Chondrocyte (in vitro differentiated cells): ENCODE data around the gene NUF2. TPM values are rescaled to one million over a fixed set of nuclear protein-coding genes. Genes with fewer than 3 reads are reported as not detected.
"Not testable (repeated sequence)": the region's sequence is repeated elsewhere in the genome, so short reads cannot be mapped to it uniquely, and the experiment has no call there.

Source experiments
- DNase-seq: peaks from one replicate; pipeline ENCODE4 v3.0.0; 2021; ENCODE audit warnings: mixed read lengths, low spot score
- H3K27ac Mint-ChIP-seq: one replicate; pipeline ENCODE4 v1.8.0; 2021; ENCODE audit warnings: mild to moderate bottlenecking, moderate library complexity, mixed read lengths; ENCODE audit not compliant: unreplicated experiment
- H3K27me3 Mint-ChIP-seq: 2 replicates; pipeline ENCODE4 v1.8.0; 2021; ENCODE audit warnings: low read depth, mixed read lengths
- H3K36me3 Mint-ChIP-seq: 2 replicates; pipeline ENCODE4 v1.8.0; 2021; ENCODE audit warnings: low read depth, mixed read lengths
- H3K4me1 Mint-ChIP-seq: 2 replicates; pipeline ENCODE4 v1.8.0; 2021; ENCODE audit warnings: low read depth, mild to moderate bottlenecking, mixed read lengths
- H3K4me3 Mint-ChIP-seq: one replicate; pipeline ENCODE4 v1.8.0; 2021; ENCODE audit warnings: mild to moderate bottlenecking, moderate library complexity, mixed read lengths; ENCODE audit not compliant: unreplicated experiment
- H3K9me3 Mint-ChIP-seq: 2 replicates; pipeline ENCODE4 v1.8.0; 2021; ENCODE audit warnings: low read depth, mixed read lengths
- long read RNA-seq: library from polyadenylated mRNA; stranded (forward); transcript quantifications from one replicate; pipeline ENCODE4 v2.0.0, GENCODE V29; 2021
- total RNA-seq: library from RNA; stranded (reverse); gene quantifications from 3 replicates; pipeline ENCODE4 v1.2.1, GENCODE V29; 2021
- TF ChIP-seq, protein P1 (sequence below): fragments of 200-600 bp; sonication (generic); IDR thresholded peaks from 2 replicates; pipeline ENCODE4 v1.5.0; 2021; ENCODE audit warnings: antibody characterized with exemption, mild to moderate bottlenecking, moderate library complexity

Gene NUF2
- total RNA-seq: 3.3 to 4.3 TPM (median 3.6 TPM) in 3 replicates
- long read RNA-seq, transcript NUF2-201 (14 exons, 1,969 nt): major isoform, 6 of 12 reads
- long read RNA-seq, partial matches to known transcripts: 1 of 12 reads
- long read RNA-seq, other reads (novel, unspliced or antisense): 5 of 12 reads

DNA sequence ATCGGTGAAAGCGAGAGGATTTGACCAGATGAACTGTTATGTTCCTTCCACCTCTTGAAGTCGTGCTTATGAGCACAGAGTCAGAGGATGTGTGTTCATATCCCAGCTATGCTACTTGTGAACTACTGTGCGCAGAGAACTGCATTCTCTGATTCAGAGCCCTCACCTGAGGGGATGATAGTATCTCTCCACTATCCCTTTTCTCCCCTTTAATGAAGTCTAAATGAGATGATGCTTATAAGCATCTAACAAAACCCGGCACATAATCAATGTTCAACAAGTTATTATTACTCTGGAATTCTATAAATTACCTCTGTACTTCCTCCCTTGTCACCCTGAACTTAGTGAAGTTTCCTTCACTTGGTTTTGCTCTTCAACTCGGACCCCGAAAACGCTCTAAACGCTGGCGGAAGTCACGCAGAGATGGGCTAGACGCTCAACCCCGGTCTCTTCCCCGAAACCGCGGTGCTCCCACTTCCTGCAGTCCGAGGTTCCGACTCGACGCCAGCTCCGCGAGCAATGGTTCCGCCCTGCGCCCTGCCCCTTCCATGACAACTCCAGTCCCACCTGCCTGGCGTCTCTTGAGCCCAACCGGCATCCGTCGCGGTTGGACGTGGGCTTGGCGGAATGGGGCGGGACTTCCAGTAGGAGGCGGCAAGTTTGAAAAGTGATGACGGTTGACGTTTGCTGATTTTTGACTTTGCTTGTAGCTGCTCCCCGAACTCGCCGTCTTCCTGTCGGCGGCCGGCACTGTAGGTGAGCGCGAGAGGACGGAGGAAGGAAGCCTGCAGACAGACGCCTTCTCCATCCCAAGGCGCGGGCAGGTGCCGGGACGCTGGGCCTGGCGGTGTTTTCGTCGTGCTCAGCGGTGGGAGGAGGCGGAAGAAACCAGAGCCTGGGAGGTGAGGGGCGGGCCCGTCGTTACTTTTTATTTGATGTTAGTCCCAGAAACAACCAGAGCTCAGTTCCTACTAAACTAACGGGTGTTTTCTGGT, at the start of gene NUF2:
NUF2 (plus strand) TSS at position 644 of the 995 bp plus-strand sequence. CDS start 4,098 bp downstream, outside the sequence.
- Mint-ChIP-seq H3K36me3 (no peaks in the 10 kb centered on the region), H3K4me1 (peaks cover 25% of the 10 kb centered on the region), H3K27ac (peak within 1 kb of the TSS; percentile 95), H3K4me3 (peak within 1 kb of the TSS; percentile 95), H3K9me3 (no peaks in the 10 kb centered on the region), H3K27me3 (no peaks in the 10 kb centered on the region)
- TF ChIP-seq, protein P1, sequence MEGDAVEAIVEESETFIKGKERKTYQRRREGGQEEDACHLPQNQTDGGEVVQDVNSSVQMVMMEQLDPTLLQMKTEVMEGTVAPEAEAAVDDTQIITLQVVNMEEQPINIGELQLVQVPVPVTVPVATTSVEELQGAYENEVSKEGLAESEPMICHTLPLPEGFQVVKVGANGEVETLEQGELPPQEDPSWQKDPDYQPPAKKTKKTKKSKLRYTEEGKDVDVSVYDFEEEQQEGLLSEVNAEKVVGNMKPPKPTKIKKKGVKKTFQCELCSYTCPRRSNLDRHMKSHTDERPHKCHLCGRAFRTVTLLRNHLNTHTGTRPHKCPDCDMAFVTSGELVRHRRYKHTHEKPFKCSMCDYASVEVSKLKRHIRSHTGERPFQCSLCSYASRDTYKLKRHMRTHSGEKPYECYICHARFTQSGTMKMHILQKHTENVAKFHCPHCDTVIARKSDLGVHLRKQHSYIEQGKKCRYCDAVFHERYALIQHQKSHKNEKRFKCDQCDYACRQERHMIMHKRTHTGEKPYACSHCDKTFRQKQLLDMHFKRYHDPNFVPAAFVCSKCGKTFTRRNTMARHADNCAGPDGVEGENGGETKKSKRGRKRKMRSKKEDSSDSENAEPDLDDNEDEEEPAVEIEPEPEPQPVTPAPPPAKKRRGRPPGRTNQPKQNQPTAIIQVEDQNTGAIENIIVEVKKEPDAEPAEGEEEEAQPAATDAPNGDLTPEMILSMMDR: no peak
- DNase-seq: peak; percentile 99

- TF ChIP-seq, protein P1: no peak
- Mint-ChIP-seq H3K4me1 (peaks cover 19% of the 10 kb centered on the region), H3K27me3 (no peaks in the 10 kb centered on the region), H3K9me3 (peaks cover 17% of the 10 kb centered on the region), H3K4me3 (no peak overlapping the region), H3K27ac (no peak overlapping the region), H3K36me3 (peaks cover 9% of the 10 kb centered on the region)
- no peak for DNase-seq
These were observed 47.9 kb upstream of the NUF2 start for GRCh38 chr1:163273766-163274441.

DNA sequence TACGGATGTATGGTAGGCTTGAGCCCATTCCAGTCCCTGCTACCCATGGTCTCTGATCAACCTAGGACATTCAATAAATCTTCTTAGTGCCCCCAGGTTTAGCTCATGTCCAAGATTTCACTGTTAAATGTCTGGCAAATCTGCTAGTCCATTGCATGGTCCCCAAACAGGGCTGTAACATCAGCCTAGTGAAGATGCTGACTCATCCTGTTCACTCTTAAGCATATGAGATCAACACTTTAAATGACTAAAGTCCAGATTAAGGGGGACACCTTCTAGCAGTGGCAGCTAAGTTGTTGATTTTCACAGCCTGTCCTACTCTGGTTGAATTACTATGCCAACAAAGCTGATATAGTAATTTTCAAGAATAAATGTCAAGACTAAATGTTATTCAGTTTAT, 46.5 kb upstream of the NUF2 start:
- no peak for DNase-seq
- no peak overlapping the region for H3K4me3 Mint-ChIP-seq
- no peak overlapping the region for H3K27ac Mint-ChIP-seq
- peaks cover 14% of the 10 kb centered on the region for H3K36me3 Mint-ChIP-seq
- no peaks in the 10 kb centered on the region for H3K27me3 Mint-ChIP-seq
- TF ChIP-seq, protein P1: no peak
- peaks cover 30% of the 10 kb centered on the region for H3K9me3 Mint-ChIP-seq
- H3K4me1 Mint-ChIP-seq: peaks cover 19% of the 10 kb centered on the region

DNA sequence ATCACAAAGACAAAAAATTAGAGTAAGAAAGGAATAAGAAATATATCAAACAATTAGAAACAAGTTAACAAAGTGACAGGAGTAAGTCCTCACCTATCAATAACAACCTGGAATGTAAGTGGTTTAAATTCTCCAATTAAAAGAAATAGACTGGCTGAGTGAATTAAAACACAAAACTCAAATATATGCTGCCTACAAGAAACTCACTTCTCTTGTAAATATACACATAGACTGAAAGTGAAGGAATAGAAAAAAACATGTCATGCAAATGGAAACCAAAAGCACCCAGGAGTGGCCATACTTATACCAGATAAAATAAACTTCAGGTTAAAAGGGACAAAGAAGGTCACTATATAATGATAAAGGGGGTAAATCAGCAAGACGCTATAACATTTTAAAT, 43.2 kb upstream of the NUF2 start:
- peaks cover 16% of the 10 kb centered on the region for H3K36me3 Mint-ChIP-seq
- TF ChIP-seq, protein P1: no peak
- H3K27me3 Mint-ChIP-seq: no peaks in the 10 kb centered on the region
- no peak overlapping the region for H3K4me3 Mint-ChIP-seq
- peaks cover 10% of the 10 kb centered on the region for H3K4me1 Mint-ChIP-seq
- no peak for DNase-seq
- no peak overlapping the region for H3K27ac Mint-ChIP-seq
- peaks cover 43% of the 10 kb centered on the region for H3K9me3 Mint-ChIP-seq

GRCh38 chr1:163284867-163285266, 36.9 kb upstream of the NUF2 start:
- not testable (repeated sequence) for H3K36me3 Mint-ChIP-seq, H3K4me3 Mint-ChIP-seq, H3K27me3 Mint-ChIP-seq, DNase-seq, H3K4me1 Mint-ChIP-seq, H3K27ac Mint-ChIP-seq
- H3K9me3 Mint-ChIP-seq: peaks cover 19% of the 10 kb centered on the region
